Middle frontal gyrus (tissue), 1 donor: Measurements from ENCODE around the gene STXBP5.

Experiments
- DNase-seq: peaks from one replicate; pipeline ENCODE4 v3.0.0-alpha.2; 2015; ENCODE audit warnings: low spot score; ENCODE audit errors: extremely low spot score

STXBP5 gene

DNA sequence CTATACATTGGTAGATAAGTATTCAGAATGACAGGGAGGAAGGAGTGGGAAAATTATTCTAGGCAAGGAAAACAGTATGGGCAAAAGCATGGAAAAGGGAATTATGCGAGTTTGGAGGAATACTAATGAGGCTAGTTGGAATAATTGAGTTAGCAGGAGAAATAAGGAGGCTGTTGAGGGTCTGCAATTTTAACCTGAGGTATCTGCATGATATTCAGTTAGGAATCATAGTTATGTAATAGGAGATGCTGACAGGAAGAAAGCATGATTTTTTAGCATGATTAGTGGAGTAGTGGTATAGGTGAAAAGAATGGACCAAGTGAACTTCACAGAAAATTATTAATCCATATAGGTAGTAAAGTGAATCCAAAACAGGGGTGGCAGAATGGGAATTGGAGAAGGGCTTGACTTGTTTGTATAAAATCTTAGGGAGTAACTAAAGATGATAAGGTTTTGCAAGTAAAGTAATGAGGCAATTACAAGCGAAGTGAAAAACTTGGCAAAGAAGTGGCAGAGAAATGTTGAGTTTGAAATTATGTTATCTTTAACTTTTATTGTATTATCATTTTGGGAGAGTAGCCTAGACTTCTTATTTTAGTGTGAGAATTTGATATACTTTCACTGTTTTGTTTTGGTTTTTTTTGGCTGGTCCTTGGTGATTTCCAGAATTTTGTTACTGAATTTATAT lies 5.7 kb downstream of the STXBP5 start:
- no peak for DNase-seq

DNA sequence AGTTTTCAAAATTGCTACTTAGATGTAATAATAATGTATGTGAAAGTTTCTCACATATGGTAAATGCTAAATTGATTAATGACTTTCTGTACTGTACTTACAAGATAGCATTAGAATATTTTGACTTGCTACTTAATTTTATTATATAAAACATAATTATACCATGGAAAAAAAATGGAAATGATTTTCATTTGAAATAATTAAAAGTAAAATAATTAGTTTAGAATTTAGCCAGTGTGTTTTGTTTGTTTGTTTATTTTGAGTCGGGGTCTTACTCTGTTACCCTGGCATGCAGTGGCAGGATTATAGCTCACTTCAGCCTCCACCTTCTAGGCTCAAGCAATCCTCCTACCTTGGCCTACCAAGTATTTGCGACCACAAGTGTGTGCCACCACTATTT lies 7.1 kb downstream of the STXBP5 start:
- no peak for DNase-seq

- no peak for DNase-seq
These were observed 7.6 kb downstream of the STXBP5 start for GRCh38 chr6:147211831-147212230.

DNA sequence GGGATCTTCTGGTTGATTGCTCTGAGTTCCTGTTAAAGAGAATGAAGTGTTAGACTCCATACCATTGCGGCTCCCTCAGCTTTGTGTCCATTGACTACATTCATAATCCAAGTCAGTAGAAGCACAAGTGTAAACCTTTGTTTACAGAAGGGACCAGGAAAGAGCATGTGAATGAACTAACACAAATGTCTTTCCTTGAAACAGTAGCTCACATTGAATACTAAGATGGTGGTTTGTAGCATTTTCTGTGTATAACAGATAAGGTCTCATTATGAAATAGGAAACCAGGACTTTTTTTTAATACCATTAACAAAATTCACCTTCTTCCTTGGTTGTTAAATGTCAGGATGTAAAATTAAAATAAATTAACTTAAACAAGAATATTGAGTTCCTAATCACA lies 8.4 kb downstream of the STXBP5 start:
- no peak for DNase-seq

DNA sequence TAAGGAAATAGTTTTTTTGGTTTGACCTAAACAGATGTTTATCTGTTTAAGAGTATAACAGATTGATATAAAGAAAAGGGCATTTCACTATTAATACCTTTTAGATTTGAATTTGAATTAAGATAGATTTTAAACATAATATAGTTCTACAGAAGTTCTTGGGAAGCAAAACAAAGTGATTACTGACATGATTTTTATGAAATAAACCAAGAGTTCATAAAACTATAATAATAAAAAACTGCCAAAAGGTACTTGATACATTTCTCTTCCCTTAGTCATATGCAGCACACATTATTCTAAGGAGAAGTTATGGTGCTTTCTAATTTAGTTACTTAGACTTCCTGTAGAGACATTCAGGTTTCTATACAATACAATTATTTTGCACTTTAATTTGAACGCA lies 9.6 kb downstream of the STXBP5 start:
- no peak for DNase-seq

DNA sequence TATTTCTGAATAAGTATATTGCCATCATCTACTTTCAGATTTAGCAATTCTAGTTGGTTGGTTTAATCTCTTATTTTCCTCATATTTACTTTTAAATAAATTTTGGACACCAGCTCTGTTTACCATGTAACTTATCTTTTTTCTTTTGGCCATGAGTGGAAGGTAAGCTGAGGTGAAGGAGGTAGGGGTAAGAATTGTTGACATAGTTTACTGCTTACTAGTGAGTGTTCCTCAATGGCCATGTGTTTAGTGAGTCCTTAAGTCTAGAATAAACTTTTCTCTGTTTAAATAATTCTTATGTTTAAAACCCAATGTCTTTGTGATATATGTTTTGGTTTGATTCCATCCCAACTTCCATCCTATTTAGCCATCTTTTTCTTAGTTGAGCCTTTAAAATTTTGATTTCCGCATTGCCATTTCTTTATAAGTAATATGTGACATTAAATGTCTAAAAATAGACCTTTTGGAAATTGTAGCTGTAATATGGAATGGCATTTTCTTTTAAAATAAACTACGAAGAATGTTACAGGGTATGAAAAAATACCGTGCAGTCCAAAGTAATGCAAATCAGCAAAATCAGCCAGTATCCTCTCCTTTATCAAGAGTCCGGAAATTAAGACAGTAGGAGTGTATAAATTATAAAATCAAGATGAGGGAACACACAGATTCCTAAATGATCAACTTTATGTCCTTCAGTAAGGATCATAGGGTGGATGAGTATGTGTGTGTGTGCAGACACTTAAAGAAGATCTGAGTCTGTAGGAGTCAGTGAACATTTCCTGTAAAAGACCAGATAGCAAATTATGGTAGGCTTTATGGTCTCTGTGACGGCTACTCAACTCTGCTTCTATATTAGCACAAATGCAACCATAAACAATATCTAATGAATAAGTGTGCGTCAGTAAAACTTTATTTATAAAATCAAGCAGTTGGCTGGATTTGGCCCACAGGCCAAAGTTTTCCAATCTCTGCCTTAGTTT lies 10.3 kb downstream of the STXBP5 start:
- no peak for DNase-seq

GRCh38 chr6:147216915-147217314 lies 12.7 kb downstream of the STXBP5 start:
- no peak for DNase-seq

DNA sequence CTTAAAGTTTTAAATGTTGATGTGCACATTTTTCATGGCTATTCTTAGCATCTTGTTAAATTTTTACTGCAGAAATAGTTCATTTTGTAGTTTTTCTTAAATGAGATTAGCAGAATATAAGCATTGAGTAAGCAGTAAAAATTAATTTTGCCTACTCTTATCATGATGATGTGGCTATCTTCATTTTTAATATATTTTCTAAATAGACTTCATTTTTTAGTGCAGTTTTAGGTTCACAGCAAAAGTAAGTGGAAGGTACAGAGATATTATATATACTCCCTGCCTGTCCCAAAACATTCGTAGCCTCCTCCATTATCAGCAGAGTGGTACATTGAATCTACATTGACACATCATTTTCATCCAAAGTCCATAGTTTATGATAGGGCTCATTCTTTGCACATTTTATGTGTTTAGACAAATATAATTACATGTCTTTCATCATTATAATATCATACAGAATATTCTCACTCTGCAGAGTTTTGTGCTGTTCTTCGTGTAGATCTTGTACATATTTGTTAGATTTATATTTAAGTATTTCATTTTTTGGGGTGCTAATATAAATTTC lies 13.7 kb downstream of the STXBP5 start:
- DNase-seq: no peak

DNA sequence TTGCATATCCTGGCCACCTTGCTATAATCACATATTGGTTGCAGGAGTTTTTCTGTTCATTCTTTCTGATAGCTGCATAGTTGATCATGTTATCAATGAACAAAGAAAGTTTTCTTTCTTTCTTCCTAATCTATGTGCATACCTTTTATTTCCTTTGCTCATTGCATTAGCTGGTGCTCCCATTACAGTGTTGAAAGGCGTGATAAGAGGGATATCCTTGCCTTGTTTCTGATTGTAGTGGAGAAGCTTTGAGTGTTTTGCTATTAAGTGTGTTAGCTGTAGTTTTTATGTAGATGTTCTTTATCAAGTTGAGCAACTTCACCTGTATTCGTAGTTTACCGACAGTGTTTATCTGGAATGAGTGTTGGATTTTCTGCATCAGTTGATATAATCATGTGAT lies 14.6 kb downstream of the STXBP5 start:
- DNase-seq: no peak

DNA sequence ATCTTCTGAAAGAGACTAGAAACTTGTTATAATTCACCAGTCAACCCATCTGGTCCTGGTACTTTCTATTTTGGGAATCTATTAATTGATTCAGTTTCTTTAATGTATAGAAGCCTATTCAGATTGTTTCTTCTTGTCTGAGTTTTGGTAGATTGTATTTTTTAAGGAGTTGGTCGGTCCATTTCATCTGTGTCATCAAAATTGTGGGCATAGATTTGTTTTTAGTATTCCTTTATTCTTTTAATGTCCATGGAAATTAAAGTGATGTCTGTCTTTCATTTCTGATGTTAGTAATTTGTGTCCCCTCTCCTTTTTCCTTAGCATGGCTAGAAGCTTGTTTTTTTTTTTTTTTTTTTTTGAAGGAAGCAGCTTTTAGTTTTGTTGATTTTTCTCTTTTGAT lies 15.2 kb downstream of the STXBP5 start:
- DNase-seq: no peak

DNA sequence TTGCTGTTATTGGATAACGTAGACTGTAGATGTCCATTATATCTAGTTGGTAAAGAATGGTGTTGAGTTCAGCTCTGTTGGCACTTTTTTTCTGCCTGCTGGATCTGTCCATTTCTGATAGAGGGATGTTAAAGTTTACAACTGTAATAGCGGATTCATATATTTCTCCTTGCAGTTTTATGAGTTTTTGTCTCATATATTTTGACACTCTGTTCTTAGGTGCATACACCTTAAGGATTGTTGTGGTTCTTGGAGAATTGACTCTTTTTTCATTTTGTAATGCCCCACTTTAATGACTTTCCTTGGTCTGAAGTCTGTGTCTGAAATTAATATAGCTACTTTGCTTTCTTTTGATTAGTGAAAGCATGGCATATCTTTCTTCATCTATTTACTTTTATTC lies 16.1 kb downstream of the STXBP5 start:
- no peak for DNase-seq

- DNase-seq: no peak
These were observed 17.5 kb downstream of the STXBP5 start for GRCh38 chr6:147221739-147222138.

DNA sequence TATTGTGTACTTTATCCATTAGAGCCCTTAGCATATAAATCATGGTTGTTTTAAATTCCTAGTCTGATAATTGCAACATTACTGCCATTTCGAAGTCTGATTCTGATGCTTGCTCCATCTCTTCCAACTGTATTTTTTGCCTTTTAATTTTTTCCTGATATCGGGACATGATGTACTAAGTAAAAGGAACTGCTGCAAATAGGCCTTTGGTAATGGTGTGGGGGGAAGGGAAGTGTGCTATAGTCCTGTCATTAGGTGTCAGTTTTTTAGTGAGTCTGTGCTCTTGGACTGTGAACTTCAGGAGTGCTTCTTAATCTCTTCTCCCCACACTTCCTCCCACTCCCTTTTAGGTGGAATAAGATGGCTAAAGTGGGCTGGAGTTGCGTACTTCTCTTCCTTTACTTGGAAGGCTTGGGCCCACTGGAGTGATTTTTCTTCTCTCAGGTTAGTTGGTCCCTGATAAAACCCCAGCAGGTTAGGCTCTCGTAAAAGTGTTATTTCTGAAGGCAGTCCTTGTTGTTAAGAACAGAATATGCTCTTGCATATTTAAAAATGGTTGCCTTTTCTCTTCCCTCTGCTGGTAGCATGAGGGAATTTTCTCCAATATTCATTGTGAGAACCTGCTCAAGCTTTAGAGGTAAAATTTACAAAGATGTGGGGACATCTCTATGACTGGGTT lies 18.1 kb downstream of the STXBP5 start:
- no peak for DNase-seq

GRCh38 chr6:147223736-147224135 lies 19.5 kb downstream of the STXBP5 start:
- DNase-seq: no peak

DNA sequence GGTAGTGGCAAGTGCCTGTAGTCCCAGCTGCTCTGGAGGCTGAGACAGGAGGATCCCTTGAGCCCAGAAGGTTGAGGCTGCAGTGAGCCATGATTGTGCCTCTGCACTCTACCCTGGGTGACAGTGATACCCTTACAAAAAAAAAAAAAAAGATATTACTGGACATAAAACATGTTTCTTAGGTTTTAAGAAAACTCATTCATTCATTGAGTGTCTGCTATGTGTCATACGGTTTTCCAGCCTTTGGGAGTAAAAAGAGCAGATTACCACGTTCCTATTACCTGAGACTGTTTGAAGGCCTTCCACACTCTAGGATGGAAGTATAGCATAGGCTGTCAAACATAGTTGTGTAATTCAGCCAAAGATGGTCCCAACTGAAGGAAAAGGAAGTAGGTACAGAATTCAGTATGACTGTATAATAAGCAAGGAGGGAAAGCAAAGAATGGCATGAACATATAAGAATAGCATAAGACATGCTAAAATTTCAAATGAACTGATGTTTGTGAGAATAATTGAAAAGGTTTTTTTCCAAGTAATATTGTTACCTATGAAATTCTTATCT lies 22.0 kb downstream of the STXBP5 start:
- DNase-seq: no peak

- DNase-seq: no peak
These were observed 22.7 kb downstream of the STXBP5 start for GRCh38 chr6:147226877-147227276.

GRCh38 chr6:147227770-147228320 lies 23.6 kb downstream of the STXBP5 start:
- no peak for DNase-seq

DNA sequence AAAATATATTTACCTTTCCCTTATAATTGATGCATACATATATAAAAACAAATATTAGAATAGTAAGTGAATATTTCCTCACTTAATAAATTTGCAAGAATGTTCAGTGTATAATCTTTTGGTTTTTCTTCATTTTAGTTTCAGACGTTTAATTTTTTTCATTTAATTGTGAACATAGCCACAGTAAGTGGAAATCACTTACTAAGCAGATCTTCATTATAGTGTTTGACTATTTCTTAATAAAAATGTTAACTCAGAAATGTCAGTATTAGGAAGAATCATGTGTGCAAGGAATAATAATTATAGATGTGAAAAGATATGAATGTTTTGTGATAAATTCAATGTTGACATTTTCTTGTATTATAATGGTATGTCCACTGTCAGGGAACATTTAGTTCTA lies 27.4 kb downstream of the STXBP5 start:
- no peak for DNase-seq

DNA sequence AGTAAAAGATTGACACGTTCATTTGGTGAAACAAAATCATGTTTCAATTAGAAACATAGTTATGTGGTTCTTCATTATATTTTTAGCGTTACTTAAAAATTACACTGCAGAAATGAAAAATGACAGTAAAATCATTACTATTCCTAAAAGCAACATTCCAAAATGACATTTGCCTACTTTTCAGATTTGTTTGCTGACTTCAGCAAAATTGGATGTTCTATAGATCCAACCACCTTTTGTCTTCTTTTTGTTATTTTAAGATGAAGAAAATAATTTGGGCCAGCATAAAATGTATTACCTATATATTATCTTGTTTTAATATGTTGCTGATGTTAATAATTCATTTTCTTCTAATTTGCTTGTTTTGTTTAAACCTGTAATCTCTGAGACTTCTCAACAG lies 30.5 kb downstream of the STXBP5 start:
- no peak for DNase-seq

DNA sequence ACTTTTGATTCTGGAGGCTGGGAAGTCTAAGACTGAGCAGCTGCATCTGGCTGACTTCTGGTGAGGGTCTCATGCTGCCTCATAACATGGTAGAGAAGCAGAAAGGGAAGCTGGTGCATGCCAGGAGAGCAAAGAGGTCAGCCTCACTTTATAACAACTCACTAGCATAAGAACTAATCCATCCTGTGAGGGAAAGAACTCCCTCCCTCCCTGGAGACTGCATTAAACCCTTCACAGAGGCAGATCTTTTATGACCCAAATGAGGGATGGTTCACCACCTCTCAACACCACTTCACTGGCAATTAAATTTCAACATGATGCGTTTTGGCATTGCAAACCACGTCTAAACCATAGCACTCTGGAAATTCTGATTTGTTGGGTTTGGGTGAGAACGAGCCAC lies 33.9 kb downstream of the STXBP5 start:
- no peak for DNase-seq

DNA sequence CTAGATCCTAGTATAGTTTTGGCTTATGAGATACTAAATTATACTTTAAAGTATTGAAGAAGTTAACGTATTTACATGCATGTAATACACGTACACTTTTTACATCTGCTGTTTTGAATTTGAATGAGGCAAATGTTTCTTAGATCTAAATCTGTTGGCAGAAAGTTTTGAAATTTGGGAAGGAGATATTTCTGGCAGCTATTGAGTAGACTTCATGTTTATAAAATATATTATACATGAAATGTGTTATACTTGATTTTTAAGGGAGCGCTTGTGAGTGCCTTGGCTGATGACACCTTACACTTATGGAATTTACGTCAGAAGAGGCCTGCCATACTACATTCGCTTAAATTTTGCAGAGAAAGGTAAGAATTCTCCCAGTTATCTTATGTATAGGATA lies 34.7 kb downstream of the STXBP5 start:
- DNase-seq: no peak
